NCI-H82 treated with DMSO at 0.1 percent for 48 hours (cell line): ENCODE data around the gene UBE2N.

Experiments used
- DNase-seq: peaks from one replicate; lab custom pipeline; 2025; ENCODE audit not compliant: unreplicated experiment; lab: John Stamatoyannopoulos, UW

The UBE2N gene

DNA sequence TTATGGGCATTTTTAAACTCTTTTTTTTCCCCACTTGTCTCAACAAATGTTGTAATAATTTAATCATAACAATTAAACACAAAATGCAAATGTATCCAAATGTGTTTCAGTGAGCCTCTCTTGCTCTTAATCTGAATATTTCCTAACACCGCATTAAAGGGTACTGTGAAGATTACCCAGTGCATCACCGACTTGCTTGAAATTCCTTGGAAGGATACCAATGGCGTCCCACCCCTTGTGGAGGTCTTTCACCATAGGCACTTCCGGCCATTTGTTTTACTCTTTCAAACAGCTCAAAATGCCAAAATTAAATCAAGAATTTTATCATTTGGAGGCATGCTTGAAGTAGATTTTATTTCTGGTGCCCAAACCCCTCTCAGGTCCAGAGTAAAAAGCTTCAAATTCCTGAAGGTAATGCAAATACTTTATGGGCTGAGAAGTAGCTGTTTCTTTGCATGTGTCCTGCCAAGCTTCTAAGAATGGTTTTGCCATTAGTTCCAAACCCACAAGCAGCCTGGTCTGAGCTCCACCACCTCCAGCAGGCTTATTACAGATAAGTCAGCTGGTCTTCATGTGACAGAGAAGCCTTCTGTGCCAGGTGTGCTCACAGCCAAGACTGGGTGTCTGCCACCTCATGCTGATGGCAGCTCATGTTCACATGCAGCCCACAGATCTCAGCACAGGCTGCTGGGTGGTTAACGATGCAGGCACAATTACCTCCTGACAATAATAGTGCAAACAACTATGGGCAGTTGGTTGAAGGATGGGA lies 80.4 kb downstream of the UBE2N start:
- no peak for DNase-seq

DNA sequence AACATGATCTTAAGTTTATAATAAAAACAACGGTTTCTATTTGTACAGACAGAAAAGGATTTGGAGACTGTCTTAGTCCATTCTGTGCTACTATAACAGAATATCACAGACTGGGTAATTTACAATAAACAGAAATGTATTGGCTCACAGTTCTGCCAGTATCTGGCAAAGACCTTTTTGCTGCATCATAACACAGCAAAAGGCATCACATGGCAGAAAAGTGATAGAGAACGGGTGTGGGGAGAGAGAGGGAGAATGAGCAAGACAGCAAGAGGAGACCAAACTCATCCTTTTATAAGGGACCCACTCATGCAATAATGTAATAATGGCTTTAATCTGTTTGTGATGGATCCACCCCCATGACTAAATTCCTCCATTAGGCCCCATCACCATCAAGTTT lies 81.1 kb downstream of the UBE2N start:
- no peak for DNase-seq

DNA sequence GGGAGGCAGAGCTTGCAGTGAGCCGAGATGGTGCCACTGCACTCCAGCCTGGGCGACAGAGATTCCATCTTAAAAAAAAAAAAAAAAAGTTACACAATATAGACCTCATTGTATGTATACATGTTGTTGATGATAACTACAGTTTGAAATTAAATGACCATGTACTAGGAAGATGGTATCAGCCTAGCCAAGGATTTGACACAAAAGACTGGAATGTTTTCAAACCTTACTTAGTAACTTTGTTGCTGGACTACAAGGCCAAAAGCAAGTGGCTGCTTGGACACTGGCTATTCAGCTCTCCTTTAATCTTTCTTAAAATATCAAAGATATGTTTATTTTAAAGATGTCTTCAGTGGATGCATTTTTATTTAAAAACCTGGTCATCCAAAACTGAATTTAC lies 82.9 kb downstream of the UBE2N start:
- DNase-seq: no peak

DNA sequence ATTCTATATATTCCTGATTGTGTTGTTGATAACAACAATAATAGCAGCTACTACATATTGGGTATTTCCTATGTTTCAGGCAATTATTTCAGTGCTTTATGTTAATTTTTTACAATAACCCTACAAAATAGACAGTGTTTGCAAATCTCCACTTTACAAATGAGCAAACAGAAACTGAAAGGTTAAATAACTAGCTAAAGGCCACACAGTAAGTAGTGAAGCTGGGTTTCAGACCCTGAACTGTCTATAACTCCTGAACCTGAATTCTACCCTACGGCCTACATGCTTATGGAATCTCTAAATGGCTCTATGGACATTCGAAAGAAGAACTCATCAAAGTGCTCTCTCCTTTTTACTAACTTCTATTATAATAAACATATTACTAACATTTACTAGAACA lies 83.7 kb downstream of the UBE2N start:
- no peak for DNase-seq

DNA sequence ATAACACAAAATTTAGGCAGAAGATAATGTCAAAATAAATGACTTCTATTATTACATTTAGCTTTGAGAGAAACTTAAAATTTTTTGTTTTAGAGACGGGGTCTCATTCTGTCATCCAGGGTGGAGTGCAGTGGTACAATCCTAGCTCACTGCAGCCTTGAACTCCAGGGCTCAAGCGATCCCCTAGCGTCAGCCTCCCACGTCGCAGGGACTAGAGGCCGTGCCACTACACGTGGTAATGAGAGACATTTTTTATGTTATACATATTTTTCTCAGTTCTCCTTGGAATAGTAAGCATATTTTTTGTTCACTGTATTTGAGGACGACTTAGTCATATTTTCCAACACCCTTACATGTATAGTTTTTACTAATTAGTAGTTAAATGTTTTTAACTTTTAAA lies 85.5 kb downstream of the UBE2N start:
- DNase-seq: no peak
